Parathyroid adenoma (tissue), 2 donors: ENCODE measurements around the gene MET.

Source experiments
- H2AFZ ChIP-seq: fragments of 300-600 bp; sonication (generic); one replicate; pipeline ENCODE4 v1.7.0; 2017; ENCODE audit warnings: antibody characterized with exemption, mild to moderate bottlenecking
- H3K27ac ChIP-seq: fragments of 300-600 bp; sonication (generic); one replicate; pipeline ENCODE4 v1.7.0; 2017
- H3K27me3 ChIP-seq: fragments of 300-600 bp; sonication (generic); one replicate; pipeline ENCODE4 v1.7.0; 2017; ENCODE audit warnings: low read length; ENCODE audit not compliant: control insufficient read depth, insufficient read depth
- H3K36me3 ChIP-seq: fragments of 300-600 bp; sonication (generic); one replicate; pipeline ENCODE4 v1.7.0; 2017; ENCODE audit warnings: low read length; ENCODE audit not compliant: control insufficient read depth, insufficient read depth
- H3K4me1 ChIP-seq: fragments of 300-600 bp; sonication (generic); one replicate; pipeline ENCODE4 v1.7.0; 2017; ENCODE audit warnings: control low read depth
- H3K4me2 ChIP-seq: fragments of 300-600 bp; sonication (generic); one replicate; pipeline ENCODE4 v1.7.0; 2017; ENCODE audit warnings: low read length
- H3K4me3 ChIP-seq: fragments of 300-600 bp; sonication (generic); one replicate; pipeline ENCODE4 v1.7.0; 2017; ENCODE audit warnings: low read depth, low read length
- H3K79me2 ChIP-seq: fragments of 300-600 bp; sonication (generic); one replicate; pipeline ENCODE4 v1.7.0; 2017; ENCODE audit warnings: control low read depth
- H3K9ac ChIP-seq: fragments of 300-600 bp; sonication (generic); one replicate; pipeline ENCODE4 v1.7.0; 2017; ENCODE audit warnings: mild to moderate bottlenecking
- H3K9me3 ChIP-seq: fragments of 300-600 bp; sonication (generic); one replicate; pipeline ENCODE4 v1.7.0; 2017; ENCODE audit warnings: low read length; ENCODE audit not compliant: control insufficient read depth
- CTCF ChIP-seq: fragments of 300-600 bp; sonication (generic); IDR thresholded peaks from one replicate; pipeline ENCODE4 v1.7.0; 2017; ENCODE audit warnings: antibody characterized with exemption, mild to moderate bottlenecking
- donor health status: primary hyperparathyroidism.

The MET gene

GRCh38 chr7:116776610-116777289, 104.8 kb downstream of the MET start:
- TF ChIP-seq CTCF, result no peak
- no peak overlapping the region for H3K4me2 ChIP-seq
- H3K27ac ChIP-seq, result no peak overlapping the region
- H3K9me3 ChIP-seq, result no peaks in the 10 kb centered on the region
- no peaks in the 10 kb centered on the region for H3K4me1 ChIP-seq
- H3K36me3 ChIP-seq, result no peaks in the 10 kb centered on the region
- H3K27me3 ChIP-seq, result no peaks in the 10 kb centered on the region
- H3K9ac ChIP-seq, result no peak overlapping the region
- H3K79me2 ChIP-seq, result no peaks in the 10 kb centered on the region
- H3K4me3 ChIP-seq, result no peak overlapping the region
- H2AFZ ChIP-seq, result no peak overlapping the region

- no peak overlapping the region for H3K27ac ChIP-seq
- H3K9ac ChIP-seq, result no peak overlapping the region
- H3K4me2 ChIP-seq, result no peak overlapping the region
- no peak for TF ChIP-seq CTCF
- no peak overlapping the region for H3K4me3 ChIP-seq
- no peaks in the 10 kb centered on the region for H3K9me3 ChIP-seq
- no peak overlapping the region for H2AFZ ChIP-seq
- no peaks in the 10 kb centered on the region for H3K4me1 ChIP-seq
- H3K79me2 ChIP-seq, result no peaks in the 10 kb centered on the region
- no peaks in the 10 kb centered on the region for H3K36me3 ChIP-seq
- no peaks in the 10 kb centered on the region for H3K27me3 ChIP-seq
Measured at GRCh38 chr7:116777651-116778281, 105.8 kb downstream of the MET start.

GRCh38 chr7:116779216-116779615, 107.2 kb downstream of the MET start:
- H3K79me2 ChIP-seq, result no peaks in the 10 kb centered on the region
- no peaks in the 10 kb centered on the region for H3K27me3 ChIP-seq
- H3K4me3 ChIP-seq, result no peak overlapping the region
- no peak for TF ChIP-seq CTCF
- H3K9me3 ChIP-seq, result no peaks in the 10 kb centered on the region
- no peak overlapping the region for H3K9ac ChIP-seq
- no peaks in the 10 kb centered on the region for H3K4me1 ChIP-seq
- H3K36me3 ChIP-seq, result no peaks in the 10 kb centered on the region
- no peak overlapping the region for H3K27ac ChIP-seq
- H2AFZ ChIP-seq, result no peak overlapping the region
- no peak overlapping the region for H3K4me2 ChIP-seq

- Histone ChIP-seq H2AFZ (no peak overlapping the region), H3K9ac (no peak overlapping the region), H3K4me3 (no peak overlapping the region), H3K9me3 (no peaks in the 10 kb centered on the region), H3K79me2 (no peaks in the 10 kb centered on the region), H3K27me3 (no peaks in the 10 kb centered on the region), H3K36me3 (no peaks in the 10 kb centered on the region), H3K27ac (no peak overlapping the region), H3K4me2 (no peak overlapping the region), H3K4me1 (no peaks in the 10 kb centered on the region)
- TF ChIP-seq CTCF, result no peak
Measured at GRCh38 chr7:116779931-116780330, 107.9 kb downstream of the MET start.

- Histone ChIP-seq H3K79me2 (no peaks in the 10 kb centered on the region), H3K4me1 (no peaks in the 10 kb centered on the region), H3K9ac (no peak overlapping the region), H3K36me3 (no peaks in the 10 kb centered on the region), H3K4me2 (no peak overlapping the region), H3K27me3 (no peaks in the 10 kb centered on the region), H2AFZ (no peak overlapping the region), H3K27ac (no peak overlapping the region), H3K9me3 (no peaks in the 10 kb centered on the region), H3K4me3 (no peak overlapping the region)
- TF ChIP-seq CTCF, result no peak
Measured at GRCh38 chr7:116780521-116780920, 108.5 kb downstream of the MET start.
